HUES48 (cell line): ENCODE results near the gene SLK.

Experiments used
- H3K27ac ChIP-seq: one replicate; pipeline ENCODE4 v1.7.0; 2013; ENCODE audit warnings: low read depth, low read length, inconsistent platforms
- H3K27me3 ChIP-seq: 2 replicates; pipeline ENCODE4 v1.6.1; 2013; ENCODE audit warnings: mild to moderate bottlenecking, low read length; ENCODE audit not compliant: control insufficient read depth, insufficient read depth
- H3K36me3 ChIP-seq: 2 replicates; pipeline ENCODE4 v1.6.1; 2013; ENCODE audit warnings: low read length; ENCODE audit not compliant: control insufficient read depth, insufficient read depth
- H3K4me1 ChIP-seq: 2 replicates; pipeline ENCODE4 v1.6.1; 2013; ENCODE audit warnings: mild to moderate bottlenecking, low read length; ENCODE audit not compliant: control insufficient read depth, insufficient read depth
- H3K4me3 ChIP-seq: 2 replicates; pipeline ENCODE4 v1.5.1; 2013; ENCODE audit warnings: mild to moderate bottlenecking, low read depth, low read length
- H3K9ac ChIP-seq: 2 replicates; pipeline ENCODE4 v1.6.1; 2013; ENCODE audit warnings: mild to moderate bottlenecking, low read depth, low read length, moderate library complexity
- H3K9me3 ChIP-seq: 2 replicates; pipeline ENCODE4 v1.6.1; 2013; ENCODE audit warnings: low read length; ENCODE audit not compliant: control insufficient read depth, insufficient read depth

Gene SLK

DNA sequence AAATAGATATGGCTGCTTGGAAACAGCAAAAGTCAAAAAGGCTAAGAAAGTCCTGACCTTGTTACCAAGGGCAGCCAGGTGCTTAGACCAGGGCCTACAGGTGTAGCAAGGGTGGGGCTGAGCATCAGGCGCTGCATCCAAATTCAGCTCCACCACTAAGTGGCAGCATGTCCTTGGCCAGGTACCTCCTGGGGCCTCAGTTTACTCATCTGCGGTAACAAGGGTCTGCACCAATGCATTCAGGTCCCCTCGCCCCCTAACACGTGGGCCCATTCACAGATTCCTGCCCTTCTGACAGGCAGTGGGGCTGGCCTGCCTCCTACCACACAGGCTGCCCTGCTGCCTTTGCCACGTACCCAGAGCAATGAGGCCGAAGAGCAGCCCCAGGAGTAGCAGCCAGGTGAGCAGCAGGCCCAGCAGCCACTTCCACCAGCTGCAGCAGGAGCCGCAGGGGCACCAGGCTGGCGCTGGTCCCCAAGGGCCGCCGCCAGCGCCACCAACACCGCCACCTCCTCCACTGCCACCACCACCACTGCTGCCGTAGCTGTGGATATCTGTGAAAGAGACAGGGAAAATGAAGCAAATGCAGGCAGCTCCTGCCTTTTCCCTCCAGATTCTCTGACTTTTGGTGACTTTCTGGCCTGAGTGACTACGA is 89.8 kb downstream of the SLK start:
- H3K9me3 ChIP-seq: no peaks in the 10 kb centered on the region
- no peak overlapping the region for H3K9ac ChIP-seq
- no peak overlapping the region for H3K27ac ChIP-seq
- H3K4me3 ChIP-seq: no peak overlapping the region
- peaks cover 28% of the 10 kb centered on the region for H3K4me1 ChIP-seq
- no peaks in the 10 kb centered on the region for H3K36me3 ChIP-seq
- H3K27me3 ChIP-seq: no peaks in the 10 kb centered on the region

DNA sequence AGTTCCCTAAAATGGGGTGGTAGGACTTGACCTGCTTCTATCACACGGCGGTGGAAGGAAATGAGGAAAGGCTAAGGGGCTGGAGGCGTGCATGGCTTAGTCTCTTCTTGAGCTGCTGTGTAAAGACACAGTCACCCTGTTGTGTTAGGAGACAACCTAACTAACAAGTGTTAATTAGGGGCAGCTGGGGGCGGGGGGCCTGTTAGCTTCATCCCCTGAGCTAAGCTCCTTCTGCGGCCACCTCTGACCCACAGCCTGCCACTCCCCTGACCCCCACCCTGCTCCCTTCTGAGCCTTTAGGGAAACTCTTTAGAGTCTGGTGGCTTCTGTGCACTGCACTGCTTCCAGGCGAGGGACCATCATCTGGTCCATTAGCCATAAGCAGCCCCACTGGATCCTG is 90.8 kb downstream of the SLK start:
- Histone ChIP-seq H3K9ac (no peak overlapping the region), H3K4me3 (no peak overlapping the region), H3K4me1 (peaks cover 28% of the 10 kb centered on the region), H3K9me3 (no peaks in the 10 kb centered on the region), H3K36me3 (no peaks in the 10 kb centered on the region), H3K27ac (peak overlapping the region; percentile 51), H3K27me3 (no peaks in the 10 kb centered on the region)

DNA sequence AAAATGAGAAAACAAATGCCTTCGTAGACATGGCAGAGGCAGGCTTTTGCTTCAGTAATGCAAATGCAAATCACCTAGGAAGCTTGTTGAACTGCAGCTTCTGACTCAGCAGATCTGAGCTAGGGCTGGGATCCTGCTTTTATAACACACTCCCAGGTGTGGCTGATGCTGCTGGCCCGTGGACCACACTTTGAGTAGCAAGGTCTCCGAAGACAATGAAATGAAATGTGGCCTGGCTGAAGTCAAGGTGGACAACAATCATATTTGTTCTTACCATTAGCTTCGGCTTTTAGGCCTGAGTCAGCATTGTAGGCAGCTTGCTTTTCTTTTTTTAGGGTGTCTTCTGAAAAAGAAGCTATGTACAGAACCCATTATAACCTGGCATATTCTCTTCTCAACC is 92.4 kb downstream of the SLK start:
- Histone ChIP-seq H3K9ac (peak overlapping the region; percentile 13; the same call in 1 of the 2 replicates), H3K4me3 (no peak overlapping the region), H3K36me3 (no peaks in the 10 kb centered on the region), H3K27ac (peak overlapping the region; percentile 43), H3K27me3 (no peaks in the 10 kb centered on the region), H3K9me3 (no peaks in the 10 kb centered on the region), H3K4me1 (peaks cover 28% of the 10 kb centered on the region)

DNA sequence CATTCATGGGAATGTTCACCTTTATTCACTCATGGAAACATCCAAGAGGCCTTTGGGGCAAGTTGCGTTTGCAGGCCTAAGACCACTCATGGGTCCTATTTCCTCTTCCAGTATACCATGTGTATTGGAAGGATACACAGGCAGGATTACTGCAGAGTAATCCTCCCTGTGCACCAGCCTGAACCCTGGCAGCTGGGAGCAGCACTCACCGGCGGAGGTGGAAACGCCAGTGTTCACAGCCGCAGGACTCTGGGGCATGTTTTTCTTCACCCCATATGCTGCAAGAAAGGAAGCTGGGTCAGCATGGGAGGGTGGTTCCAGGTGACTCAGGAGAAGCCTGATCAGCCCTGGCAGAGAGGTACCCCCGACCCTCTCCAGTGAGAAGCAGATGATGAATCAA is 94.3 kb downstream of the SLK start:
- H3K36me3 ChIP-seq: no peaks in the 10 kb centered on the region
- H3K9me3 ChIP-seq: no peaks in the 10 kb centered on the region
- no peaks in the 10 kb centered on the region for H3K27me3 ChIP-seq
- peaks cover 31% of the 10 kb centered on the region for H3K4me1 ChIP-seq
- H3K4me3 ChIP-seq: no peak overlapping the region
- H3K27ac ChIP-seq: no peak overlapping the region
- no peak overlapping the region for H3K9ac ChIP-seq

DNA sequence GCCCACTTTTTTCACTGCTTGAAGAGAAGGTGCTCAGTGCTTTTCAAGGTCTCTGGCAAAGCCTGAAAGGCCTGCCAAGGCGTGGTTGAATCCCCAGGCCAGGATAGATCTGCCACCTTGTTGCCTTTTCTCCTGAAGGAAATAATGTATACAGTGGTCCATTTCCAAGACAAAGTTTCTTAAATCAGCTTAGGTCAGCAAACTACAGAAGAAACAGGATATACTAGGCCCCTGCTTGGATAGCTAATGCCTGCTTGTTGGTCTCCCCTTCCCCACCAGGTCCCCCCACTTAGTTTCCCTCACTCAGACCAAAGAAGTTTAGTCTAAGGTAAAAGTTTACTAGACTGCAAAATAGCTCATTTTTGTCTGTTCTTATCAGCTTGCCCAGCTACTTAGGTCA is 98.8 kb downstream of the SLK start:
- no peaks in the 10 kb centered on the region for H3K9me3 ChIP-seq
- no peak overlapping the region for H3K4me3 ChIP-seq
- peaks cover 29% of the 10 kb centered on the region for H3K4me1 ChIP-seq
- no peaks in the 10 kb centered on the region for H3K36me3 ChIP-seq
- H3K27ac ChIP-seq: no peak overlapping the region
- H3K9ac ChIP-seq: no peak overlapping the region
- no peaks in the 10 kb centered on the region for H3K27me3 ChIP-seq

DNA sequence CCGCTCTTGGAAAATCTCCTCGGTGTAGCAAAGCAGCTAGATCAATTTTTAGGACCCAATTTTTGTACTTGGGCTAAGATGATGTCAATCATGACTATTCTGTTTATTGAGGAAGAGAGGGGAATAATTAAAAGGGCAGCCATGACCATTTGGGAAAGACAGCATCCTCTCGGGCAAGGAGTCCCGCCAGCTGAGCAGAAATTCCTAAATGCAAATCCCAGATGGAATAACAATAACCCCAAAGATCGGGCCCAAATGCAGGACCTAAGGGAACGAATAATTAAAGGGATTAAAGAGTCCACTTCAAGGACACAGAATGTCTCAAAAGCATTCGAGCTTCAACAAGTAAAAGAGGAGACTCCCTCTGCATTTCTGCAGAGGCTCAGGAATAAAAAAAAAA is 100.0 kb downstream of the SLK start:
- Histone ChIP-seq H3K4me3 (peak overlapping the region; percentile 25; the same call in 1 of the 2 replicates), H3K9me3 (no peaks in the 10 kb centered on the region), H3K27ac (peak overlapping the region; percentile 62), H3K36me3 (no peaks in the 10 kb centered on the region), H3K27me3 (no peaks in the 10 kb centered on the region), H3K9ac (no peak overlapping the region), H3K4me1 (peaks cover 29% of the 10 kb centered on the region)

DNA sequence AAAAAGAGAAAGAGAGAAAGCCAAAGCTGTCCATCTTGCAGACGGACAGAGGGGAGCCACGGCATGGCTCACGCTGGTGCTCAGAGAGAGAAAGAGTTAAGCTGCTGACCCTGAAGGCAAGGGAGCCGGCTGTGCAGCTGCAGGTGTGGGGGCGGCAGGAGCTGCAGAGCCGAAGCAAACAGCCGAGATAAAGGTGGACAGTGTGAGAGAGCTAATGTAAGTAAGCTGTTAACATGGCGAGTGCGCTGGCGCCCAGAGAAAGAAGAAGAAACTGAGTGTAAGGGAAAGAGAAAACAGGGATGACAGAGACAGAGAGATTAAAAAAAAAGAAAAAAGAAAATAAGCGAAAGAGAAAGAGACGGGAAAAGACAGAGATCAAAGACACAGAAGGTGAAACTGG is 100.6 kb downstream of the SLK start:
- Histone ChIP-seq H3K36me3 (no peaks in the 10 kb centered on the region), H3K4me3 (peak overlapping the region; percentile 25; the same call in 1 of the 2 replicates), H3K9ac (0 out of 2 replicates have a peak overlapping the region, but pooled peaks have one; percentile 0), H3K27ac (peak overlapping the region; percentile 62), H3K9me3 (no peaks in the 10 kb centered on the region), H3K4me1 (peaks cover 29% of the 10 kb centered on the region), H3K27me3 (no peaks in the 10 kb centered on the region)

DNA sequence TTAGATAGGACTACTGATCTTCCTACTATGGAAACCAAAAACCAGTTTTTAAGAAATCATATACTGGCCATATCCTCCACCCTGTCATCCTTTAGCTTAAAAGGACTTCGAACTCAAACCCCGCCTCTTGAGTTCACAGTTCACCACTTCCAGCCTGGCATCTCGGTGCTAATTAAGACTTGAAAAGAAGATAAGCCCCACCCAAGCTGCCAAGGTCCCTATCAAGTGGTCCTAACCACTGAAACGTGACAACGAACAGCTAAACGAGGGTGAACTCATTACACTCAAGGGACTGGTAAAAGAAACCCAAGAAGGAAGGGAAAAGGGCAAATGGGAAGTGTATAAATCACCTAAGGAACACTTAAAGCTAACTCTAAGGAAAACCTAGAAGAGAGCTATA is 102.7 kb downstream of the SLK start:
- no peak overlapping the region for H3K27ac ChIP-seq
- H3K4me1 ChIP-seq: peaks cover 29% of the 10 kb centered on the region
- H3K27me3 ChIP-seq: no peaks in the 10 kb centered on the region
- H3K4me3 ChIP-seq: no peak overlapping the region
- no peak overlapping the region for H3K9ac ChIP-seq
- H3K36me3 ChIP-seq: no peaks in the 10 kb centered on the region
- no peaks in the 10 kb centered on the region for H3K9me3 ChIP-seq

DNA sequence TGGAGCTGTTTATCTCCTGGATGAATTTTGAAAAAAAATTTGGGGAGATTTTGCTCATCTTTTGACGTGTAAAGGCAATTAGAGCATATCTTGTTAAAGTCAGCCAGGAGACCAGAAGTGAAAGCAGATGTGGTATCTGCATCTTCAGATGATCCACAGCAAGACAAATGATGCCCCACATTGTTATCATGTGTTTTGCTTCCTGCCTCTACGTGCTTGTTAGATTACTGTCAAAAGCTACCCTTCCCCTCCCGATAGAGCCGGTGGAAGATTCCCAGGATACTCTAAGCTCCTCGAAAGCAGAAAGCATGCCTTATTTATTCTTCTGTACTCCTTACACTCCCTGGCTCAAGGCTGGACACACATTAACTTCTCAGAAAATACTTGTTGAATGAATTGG is 105.8 kb downstream of the SLK start:
- no peak overlapping the region for H3K4me3 ChIP-seq
- H3K36me3 ChIP-seq: no peaks in the 10 kb centered on the region
- H3K4me1 ChIP-seq: peaks cover 27% of the 10 kb centered on the region
- no peak overlapping the region for H3K27ac ChIP-seq
- no peaks in the 10 kb centered on the region; the same call in 1 of the 2 replicates for H3K27me3 ChIP-seq
- H3K9ac ChIP-seq: no peak overlapping the region
- no peaks in the 10 kb centered on the region for H3K9me3 ChIP-seq

DNA sequence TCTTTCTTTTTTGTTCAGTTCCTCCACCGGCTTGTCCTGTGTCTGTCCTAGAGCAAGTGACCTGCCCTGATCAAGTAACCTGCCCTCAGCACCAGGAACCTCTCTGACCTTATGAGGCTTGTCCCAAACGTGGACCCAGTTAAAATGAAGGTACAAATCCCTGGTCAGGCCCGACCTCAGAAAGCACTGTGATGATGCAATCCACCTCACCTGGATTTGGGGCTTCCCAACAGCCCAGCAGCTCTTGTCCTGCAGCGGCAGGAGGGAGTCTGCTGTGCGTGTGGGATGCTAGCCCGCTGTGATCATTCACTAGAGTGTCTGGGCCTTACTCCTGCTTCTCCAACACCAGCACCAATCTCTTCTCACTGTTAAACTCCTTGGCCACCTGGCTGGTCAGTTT is 107.6 kb downstream of the SLK start:
- Histone ChIP-seq H3K9me3 (no peaks in the 10 kb centered on the region), H3K27ac (no peak overlapping the region), H3K27me3 (no peaks in the 10 kb centered on the region; the same call in 1 of the 2 replicates), H3K36me3 (no peaks in the 10 kb centered on the region), H3K4me3 (no peak overlapping the region), H3K4me1 (peaks cover 20% of the 10 kb centered on the region), H3K9ac (no peak overlapping the region)

DNA sequence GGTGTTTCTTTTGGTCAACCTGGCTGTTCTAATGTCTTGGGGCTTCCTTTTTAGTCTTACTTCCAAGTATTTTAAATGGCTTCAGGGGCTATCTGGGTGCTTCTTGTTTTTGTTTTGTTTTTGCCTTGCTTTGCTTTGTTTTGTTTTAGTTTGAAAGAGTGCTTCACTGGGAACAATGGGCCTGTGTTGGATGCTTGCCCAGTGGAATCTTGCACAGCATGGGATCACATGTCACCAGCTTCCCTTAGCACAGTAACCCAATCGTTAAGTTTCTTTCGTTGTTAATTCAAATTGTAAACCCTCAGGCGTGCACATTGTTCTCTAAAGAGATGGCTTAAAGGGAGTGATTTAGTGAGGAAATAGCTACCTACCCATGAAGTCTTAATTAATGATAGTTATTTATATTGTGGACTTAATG is 109.8 kb downstream of the SLK start:
- H3K9me3 ChIP-seq: no peaks in the 10 kb centered on the region
- H3K36me3 ChIP-seq: no peaks in the 10 kb centered on the region
- peak overlapping the region; percentile 90 for H3K27ac ChIP-seq
- no peaks in the 10 kb centered on the region; the same call in 1 of the 2 replicates for H3K27me3 ChIP-seq
- H3K9ac ChIP-seq: no peak overlapping the region
- peaks cover 20% of the 10 kb centered on the region for H3K4me1 ChIP-seq
- no peak overlapping the region for H3K4me3 ChIP-seq
